H1 (cell line): ENCODE measurements around the gene PRSS48. TPM values are rescaled to one million over a fixed set of nuclear protein-coding genes. Genes with fewer than 3 reads are reported as not detected.

Source experiments
- CTCF ChIA-PET: fragments of 300-600 bp; sonication (Branson Sonifier 250); formaldehyde crosslinking; loops from one replicate; lab custom pipeline; 2021; ENCODE audit not compliant: partially characterized antibody; lab: Charles Lee
- POLR2A ChIA-PET: fragments of 300-600 bp; sonication (Branson Sonifier 250); formaldehyde crosslinking; loops from one replicate; lab custom pipeline; 2021; ENCODE audit warnings: inconsistent platforms; ENCODE audit not compliant: partially characterized antibody; lab: Charles Lee
- DNase-seq, 2 experiments: peaks; one replicate each; pipeline versions ENCODE4 v3.0.0 to v3.0.0-alpha.2; 2010 to 2022; ENCODE audit warnings: low spot score in 2 of 2, low read depth in 1 of 2, mixed read lengths in 1 of 2
- FAIRE-seq: peaks from 2 replicates; lab custom pipeline; 2011; peaks lifted over from hg19 to GRCh38; lab: Jason Lieb, UNC
- H2AFZ ChIP-seq: 2 replicates; pipeline ENCODE4 v1.8.1; 2012; ENCODE audit warnings: low read length, inconsistent platforms
- H2AK5ac ChIP-seq: 2 replicates; pipeline ENCODE4 v1.6.1; 2013; ENCODE audit warnings: low read depth, low read length
- H2BK120ac ChIP-seq: replicated peaks from 2 replicates; pipeline ENCODE3; 2013; ENCODE audit warnings: low read depth, low read length, inconsistent platforms
- H2BK12ac ChIP-seq: 2 replicates; pipeline ENCODE4 v1.6.1; 2013; ENCODE audit warnings: low read depth, low read length
- H2BK15ac ChIP-seq: 2 replicates; pipeline ENCODE4 v1.6.1; 2013; ENCODE audit warnings: low read length
- H2BK20ac ChIP-seq: 2 replicates; pipeline ENCODE4 v1.6.1; 2013; ENCODE audit warnings: low read length
- H2BK5ac ChIP-seq: 2 replicates; pipeline ENCODE4 v1.6.1; 2013; ENCODE audit warnings: low read depth, low read length
- H3K14ac ChIP-seq: 2 replicates; pipeline ENCODE4 v1.6.1; 2013; ENCODE audit warnings: inconsistent platforms; ENCODE audit not compliant: insufficient read length
- H3K18ac ChIP-seq: 2 replicates; pipeline ENCODE4 v1.6.1; 2013; ENCODE audit warnings: low read length; ENCODE audit errors: extremely low read depth
- H3K23ac ChIP-seq: 2 replicates; pipeline ENCODE4 v1.6.1; 2013; ENCODE audit warnings: inconsistent platforms; ENCODE audit not compliant: insufficient read length
- H3K23me2 ChIP-seq: 2 replicates; pipeline ENCODE4 v1.6.1; 2013; ENCODE audit warnings: low read depth, low read length
- H3K27ac ChIP-seq: 2 replicates; pipeline ENCODE4 v1.6.1; 2011; ENCODE audit warnings: low read depth, low read length, inconsistent platforms
- H3K27me3 ChIP-seq, 4 experiments: replicated peaks in 1 of 4; 1 replicate in 1 of 4; 2 replicates in 3 of 4; pipeline versions ENCODE4 v1.6.1 to v1.8.1; 2011 to 2013; ENCODE audit warnings: low read length in 3 of 4, mild to moderate bottlenecking in 3 of 4, inconsistent platforms in 2 of 4, mixed read lengths in 2 of 4, moderate library complexity in 1 of 4; ENCODE audit not compliant: control insufficient read depth in 3 of 4, insufficient read depth in 3 of 4; ENCODE audit errors: extremely low read depth in 1 of 4
- H3K36me3 ChIP-seq, 4 experiments: 2 replicates each; pipeline versions ENCODE4 v1.6.1 to v1.8.1; 2011 to 2013; ENCODE audit warnings: mild to moderate bottlenecking in 4 of 4, low read length in 3 of 4, moderate library complexity in 2 of 4, control low read depth in 1 of 4, inconsistent platforms in 1 of 4; ENCODE audit not compliant: insufficient read depth in 4 of 4, control insufficient read depth in 2 of 4
- H3K4ac ChIP-seq: replicated peaks from 2 replicates; pipeline ENCODE3; 2013; ENCODE audit warnings: low read length, low read depth, mixed read lengths, inconsistent platforms; ENCODE audit not compliant: insufficient read length
- H3K4me1 ChIP-seq, 4 experiments: replicated peaks in 1 of 4; 1 replicate in 1 of 4; 2 replicates in 3 of 4; pipeline versions ENCODE4 v1.6.1 to v1.8.1; 2011 to 2013; ENCODE audit warnings: low read length in 3 of 4, inconsistent platforms in 2 of 4, mixed read lengths in 1 of 4; ENCODE audit not compliant: insufficient read depth in 4 of 4, control insufficient read depth in 3 of 4
- H3K4me2 ChIP-seq, 2 experiments: 2 replicates each; pipeline versions ENCODE4 v1.6.1 to v1.8.1; 2011 to 2013; ENCODE audit warnings: low read depth in 2 of 2, low read length in 2 of 2, control low read depth in 1 of 2, inconsistent platforms in 1 of 2, mild to moderate bottlenecking in 1 of 2; ENCODE audit not compliant: insufficient read depth in 1 of 2
- H3K4me3 ChIP-seq, 4 experiments: fragments of 200-600, 300-600 bp in 1 of 4; sonication (generic), shearing (Covaris generic), sonication (Bioruptor Twin) in 1 of 4; 2 replicates each; pipeline versions ENCODE4 v1.5.1 to v1.8.1; 2011 to 2016; ENCODE audit warnings: low read length in 4 of 4, low read depth in 3 of 4, control low read depth in 2 of 4, inconsistent platforms in 2 of 4, mild to moderate bottlenecking in 2 of 4, mixed read lengths in 1 of 4, moderate library complexity in 1 of 4; ENCODE audit not compliant: insufficient read depth in 2 of 4; ENCODE audit errors: extremely low read depth in 1 of 4
- H3K56ac ChIP-seq: replicated peaks from 2 replicates; pipeline ENCODE3; 2013; ENCODE audit warnings: low read depth, mild to moderate bottlenecking, mixed read lengths, low read length, inconsistent platforms; ENCODE audit not compliant: insufficient read length
- H3K79me1 ChIP-seq: 2 replicates; pipeline ENCODE4 v1.6.1; 2013; ENCODE audit warnings: low read depth, low read length, control low read depth
- H3K79me2 ChIP-seq, 2 experiments: 2 replicates each; pipeline versions ENCODE4 v1.6.1 to v1.8.1; 2012 to 2013; ENCODE audit warnings: low read length in 2 of 2, mild to moderate bottlenecking in 2 of 2, inconsistent platforms in 1 of 2; ENCODE audit not compliant: insufficient read depth in 2 of 2, control insufficient read depth in 1 of 2
- H3K9ac ChIP-seq, 4 experiments: replicated peaks in 1 of 4; 1 replicate in 1 of 4; 2 replicates in 3 of 4; pipeline versions ENCODE4 v1.6.1 to v1.8.1; 2011 to 2013; ENCODE audit warnings: low read depth in 3 of 4, low read length in 3 of 4, control low read depth in 2 of 4, mild to moderate bottlenecking in 2 of 4, moderate library complexity in 2 of 4, inconsistent platforms in 1 of 4; ENCODE audit errors: extremely low read depth in 1 of 4
- H3K9me3 ChIP-seq, 2 experiments: 2 replicates each; pipeline versions ENCODE4 v1.6.1 to v1.8.1; 2012 to 2013; ENCODE audit warnings: mild to moderate bottlenecking in 2 of 2, moderate library complexity in 2 of 2, control low read depth in 1 of 2, inconsistent platforms in 1 of 2, low read depth in 1 of 2, low read length in 1 of 2, mixed read lengths in 1 of 2; ENCODE audit not compliant: insufficient read depth in 2 of 2
- H4K20me1 ChIP-seq, 2 experiments: replicated peaks in 1 of 2; 2 replicates each; pipeline versions ENCODE3 to v1.8.1; 2011 to 2013; ENCODE audit warnings: inconsistent platforms in 2 of 2, low read length in 2 of 2, mild to moderate bottlenecking in 1 of 2; ENCODE audit not compliant: insufficient read depth in 2 of 2, control insufficient read depth in 1 of 2
- H4K5ac ChIP-seq: 2 replicates; pipeline ENCODE4 v1.6.1; 2013; ENCODE audit warnings: low read length, low read depth, mixed read lengths, inconsistent platforms; ENCODE audit not compliant: insufficient read length
- H4K8ac ChIP-seq: 2 replicates; pipeline ENCODE4 v1.8.0; 2013; ENCODE audit warnings: mild to moderate bottlenecking, moderate library complexity, low read length, inconsistent platforms; ENCODE audit not compliant: insufficient read depth; ENCODE audit errors: extremely low read depth
- H4K91ac ChIP-seq: replicated peaks from 2 replicates; pipeline ENCODE3; 2013; ENCODE audit warnings: low read length, mixed read lengths, inconsistent platforms; ENCODE audit not compliant: insufficient read length
- BACH1 ChIP-seq: IDR thresholded peaks from 2 replicates; pipeline ENCODE4 v1.6.1; 2012; ENCODE audit warnings: low read length, improper control_type of control experiment
- BCL11A ChIP-seq, 2 experiments: IDR thresholded peaks; one replicate each; pipeline ENCODE4 v1.6.1; 2011; ENCODE audit warnings: low read depth in 2 of 2, low read length in 2 of 2, mild to moderate bottlenecking in 2 of 2
- CBX5 ChIP-seq: fragments of 300-800, 300-1000 bp; sonication (generic); IDR thresholded peaks from 2 replicates; pipeline ENCODE4 v1.7.1; 2016; ENCODE audit warnings: antibody characterized with exemption, low read length, low read depth
- CEBPB ChIP-seq: IDR thresholded peaks from 2 replicates; pipeline ENCODE4 v1.6.1; 2012; ENCODE audit warnings: low read depth, low read length
- KDM1A ChIP-seq: fragments of 200-600, 300-600 bp; sonication (generic); IDR thresholded peaks from 2 replicates; pipeline ENCODE4 v1.7.1; 2016; ENCODE audit warnings: mild to moderate bottlenecking, low read length, borderline replicate concordance
- NANOG ChIP-seq: IDR thresholded peaks from 2 replicates; pipeline ENCODE4 v1.6.1; 2011; ENCODE audit warnings: low read length, low read depth, mild to moderate bottlenecking, inconsistent platforms; ENCODE audit not compliant: insufficient read depth, poor library complexity, severe bottlenecking
- PHF8 ChIP-seq: fragments of 200-600 bp; sonication (generic); conservative IDR thresholded peaks from 2 replicates; pipeline ENCODE4 v1.7.1; 2012; ENCODE audit warnings: low read depth, mild to moderate bottlenecking, inconsistent platforms, low read length, moderate library complexity
- POLR2AphosphoS5 ChIP-seq: IDR thresholded peaks from 2 replicates; pipeline ENCODE4 v1.6.1; 2011; ENCODE audit warnings: low read depth, low read length
- POU5F1 ChIP-seq: IDR thresholded peaks from 2 replicates; pipeline ENCODE4 v1.6.1; 2011; ENCODE audit warnings: low read depth, mild to moderate bottlenecking, low read length, moderate library complexity
- RBBP5 ChIP-seq: IDR thresholded peaks from 2 replicates; pipeline ENCODE4 v1.7.1; 2012; ENCODE audit warnings: low read depth, mild to moderate bottlenecking, inconsistent platforms, low read length, moderate library complexity, borderline replicate concordance
- RXRA ChIP-seq: IDR thresholded peaks from 2 replicates; pipeline ENCODE4 v1.6.1; 2011; ENCODE audit warnings: low read depth, mild to moderate bottlenecking, low read length, moderate library complexity; ENCODE audit not compliant: insufficient read depth
- SAP30 ChIP-seq: fragments of 300-600 bp; sonication (generic); IDR thresholded peaks from 2 replicates; pipeline ENCODE4 v1.7.1; 2012; ENCODE audit warnings: low read length, moderate library complexity, mild to moderate bottlenecking, inconsistent platforms; ENCODE audit not compliant: insufficient read depth, insufficient replicate concordance
- SIX5 ChIP-seq: IDR thresholded peaks from 2 replicates; pipeline ENCODE4 v1.6.1; 2011; ENCODE audit warnings: mild to moderate bottlenecking, low read depth, low read length
- TAF1 ChIP-seq: IDR thresholded peaks from 2 replicates; pipeline ENCODE4 v1.6.1; 2011; ENCODE audit warnings: mild to moderate bottlenecking, low read depth, low read length
- TAF7 ChIP-seq: optimal IDR thresholded peaks from 2 replicates; pipeline ENCODE3; 2011; ENCODE audit warnings: low read depth, mild to moderate bottlenecking, inconsistent platforms, low read length, moderate library complexity, borderline replicate concordance
- TCF12 ChIP-seq: IDR thresholded peaks from 2 replicates; pipeline ENCODE4 v1.6.1; 2011; ENCODE audit warnings: low read depth, mild to moderate bottlenecking, low read length
- polyA plus RNA-seq, 7 experiments: library from polyadenylated mRNA; depleted of rRNA in 3 of 7; stranded (reverse) in 5 of 7; unstranded in 2 of 7; fragments of >200 nt in 5 of 7; fragments of 200-250 nt in 2 of 7; gene quantifications; 1 replicate in 5 of 7; 2 replicates in 1 of 7; 4 replicates in 1 of 7; pipeline versions ENCODE4 v1.2.1 to v1.2.3, GENCODE V29; 2011 to 2013; ENCODE audit warnings: missing spikeins in 2 of 7, mixed read lengths in 2 of 7
- total RNA-seq: library from RNA; stranded (reverse); fragmentation: NEBNext Ultra II Directional; extraction: Animal tissue kit (Norgen Biotek cat#: 25700); gene quantifications from 2 replicates; pipeline ENCODE4 v1.2.1, GENCODE V29; 2021

PRSS48 gene
- total and polyA plus RNA-seq, 2 of the 8 experiments (the other 6 are each of a cell fraction or from before 2014, with no cell fraction given) = not detected

GRCh38 chr4:151304226-151304625, 27.3 kb downstream of the PRSS48 start:
- POLR2A ChIA-PET = interaction anchor here (0.9 to 3.4 kb wide), 6 partner anchors 12 to 100 kb away, joined by 3 to 16 read pairs (median 5); partner anchors contain the start of gene SH3D19
- H3K27ac ChIP-seq = no peak overlapping the region
- peaks cover 4 to 7% (median 4%) of the 10 kb centered on the region in 4 experiments for H3K4me1 ChIP-seq
- H3K9ac ChIP-seq = no peak overlapping the region
- H3K23me2 ChIP-seq = no peaks in the 10 kb centered on the region
- FAIRE-seq (no peak), DNase-seq (no peak)
- H3K23ac ChIP-seq = no peak overlapping the region
- H3K27me3 ChIP-seq = no peaks in the 10 kb centered on the region
- peaks cover 10% of the 10 kb centered on the region for H3K79me1 ChIP-seq
- no peak overlapping the region for H2BK120ac ChIP-seq
- H3K4me3 ChIP-seq = no peak overlapping the region
- peak overlapping the region; percentile 66 for H3K14ac ChIP-seq
- peaks cover 0 to 9% of the 10 kb centered on the region in 2 experiments for H4K20me1 ChIP-seq
- H2BK12ac ChIP-seq = no peak overlapping the region
- no peak overlapping the region for H3K4me2 ChIP-seq
- no peaks in the 10 kb centered on the region for H3K36me3 ChIP-seq
- H3K79me2 ChIP-seq = peaks cover 0 to 83% of the 10 kb centered on the region in 2 experiments; a peak in 3 of 4 replicates
- CTCF ChIA-PET = interaction anchor here (0.6 to 7.1 kb wide), 15 partner anchors 9 to 380 kb away, joined by 3 to 59 read pairs (median 3); partner anchors contain the start of gene PRSS48
- no peak overlapping the region for H2AFZ ChIP-seq
- H4K5ac ChIP-seq = no peak overlapping the region
- no peak overlapping the region for H2AK5ac ChIP-seq
- no peak overlapping the region for H2BK15ac ChIP-seq
- H3K18ac ChIP-seq = no peak overlapping the region
- TF ChIP-seq CEBPB = no peak
- no peak for TF ChIP-seq POLR2AphosphoS5
- TF ChIP-seq SAP30 = no peak
- TF ChIP-seq RBBP5 = no peak
- no peak for TF ChIP-seq SIX5
- TF ChIP-seq KDM1A = no peak
- TF ChIP-seq BACH1 = no peak
- no peak for TF ChIP-seq TAF1
- TF ChIP-seq NANOG = no peak
- no peak for TF ChIP-seq PHF8
- no peak for TF ChIP-seq RXRA
- TF ChIP-seq TCF12 = no peak
- TF ChIP-seq BCL11A (IDR thresholded peaks at IDR 0.05; ENCODE audit: low read depth in 2 of 2, low read length in 2 of 2) = no peak
- no peak for TF ChIP-seq POU5F1
- TF ChIP-seq CBX5 = no peak
- TF ChIP-seq TAF7 = no peak
- H3K56ac ChIP-seq = no peak overlapping the region
- no peaks in the 10 kb centered on the region for H3K9me3 ChIP-seq
- no peak overlapping the region for H2BK20ac ChIP-seq
- no peak overlapping the region for H2BK5ac ChIP-seq
- H4K8ac ChIP-seq = no peak overlapping the region
- H4K91ac ChIP-seq = no peak overlapping the region
- no peak overlapping the region for H3K4ac ChIP-seq
